T-helper 1 cell treated with Interleukin-12 subunit alpha and Interleukin-12 subunit beta and Interleukin-4 antibody, amounts not matched to agents 30 ng/mL and 1 ng/mL, for 36 hours (primary cell): Measurements from ENCODE around the gene CDC40. TPM values are rescaled to one million over a fixed set of nuclear protein-coding genes. Genes with fewer than 3 reads are reported as not detected.

Experiments
- intact Hi-C: fragments of 100-400 bp; cut with micrococcal nuclease; formaldehyde crosslinking; loops from one replicate; pipeline ENCODE4 v1.15.1; 2024
- total RNA-seq: library from RNA; stranded (reverse); gene quantifications from 2 replicates; pipeline ENCODE4 v1.2.3, GENCODE V29; 2022

The CDC40 gene
- total RNA-seq: 25.9 and 33.4 TPM in 2 replicates

DNA sequence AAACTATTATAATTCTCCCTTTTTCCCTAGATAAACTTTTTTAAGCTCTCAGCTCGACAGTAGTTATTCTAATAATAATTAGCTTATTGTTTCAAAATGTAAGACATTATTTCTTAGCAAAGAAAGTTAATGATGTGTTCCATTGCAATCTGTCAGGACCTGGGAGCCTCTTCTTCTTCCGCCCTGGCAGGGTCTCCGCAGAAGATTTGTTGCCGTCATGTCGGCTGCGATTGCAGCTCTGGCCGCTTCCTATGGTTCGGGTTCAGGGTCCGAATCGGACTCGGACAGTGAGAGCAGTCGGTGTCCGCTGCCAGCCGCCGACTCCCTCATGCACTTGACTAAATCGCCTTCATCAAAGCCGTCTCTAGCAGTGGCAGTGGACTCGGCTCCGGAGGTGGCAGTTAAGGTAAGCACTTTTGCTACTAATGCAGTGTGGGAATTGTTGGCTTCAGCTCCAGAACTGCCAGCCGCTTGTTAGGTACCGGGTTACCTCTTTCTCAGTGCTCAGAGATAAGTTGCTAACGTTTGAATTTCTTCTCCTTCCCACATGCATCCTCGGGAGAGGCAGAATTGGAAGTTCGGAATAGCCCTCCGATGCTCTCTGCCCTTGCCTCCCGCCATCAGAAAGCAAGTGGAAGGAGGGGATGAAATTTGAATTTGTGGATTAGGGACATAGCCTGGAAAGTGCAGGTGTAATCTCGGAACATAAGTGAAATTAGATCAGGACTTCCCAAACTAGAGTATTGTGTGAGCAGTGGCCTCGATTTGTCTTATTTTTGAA lies at the start of gene CDC40:
CDC40 (plus strand) TSS at position 200 of the 781 bp plus-strand sequence; CDS start at position 218, 18 bp downstream.
- intact Hi-C loops: loop anchor here (1.0 to 5.0 kb wide), 20 partner anchors 54 to 1907 kb away; partner anchors contain the start of genes AFG1L, AK9, AMD1 and CDK19

GRCh38 chr6:110137924-110138887 lies 42.0 kb upstream of the CDC40 start:
- intact Hi-C loops: no loop called here

DNA sequence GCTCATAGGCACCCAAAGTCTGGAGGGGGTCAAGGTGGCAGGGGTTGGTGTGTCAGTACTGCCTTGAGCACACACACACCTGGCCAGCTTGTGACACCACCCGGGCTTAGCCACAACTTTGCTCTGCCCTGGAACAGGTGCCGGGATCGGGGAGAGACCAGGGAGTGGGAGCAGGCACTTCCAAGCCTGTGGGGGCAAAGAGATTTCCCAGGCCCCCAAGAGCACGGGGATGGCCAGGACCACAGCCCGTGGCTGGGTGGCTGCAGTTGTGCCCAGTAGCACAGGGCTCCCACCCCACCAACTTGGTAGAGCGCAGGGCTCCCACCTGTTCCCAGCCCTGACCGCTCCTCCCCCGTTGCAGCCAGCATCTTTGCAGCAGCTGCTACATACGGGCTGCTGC lies 41.2 kb upstream of the CDC40 start:
- intact Hi-C loops: no loop called here

GRCh38 chr6:110140650-110141049 lies 39.6 kb upstream of the CDC40 start:
- intact Hi-C loops: no loop called here

GRCh38 chr6:110147870-110148269 lies 32.4 kb upstream of the CDC40 start:
- intact Hi-C loops: no loop called here

GRCh38 chr6:110158479-110158878 lies 21.7 kb upstream of the CDC40 start:
- intact Hi-C loops: no loop called here

GRCh38 chr6:110170081-110170480 lies 10.1 kb upstream of the CDC40 start:
- intact Hi-C loops: no loop called here

- intact Hi-C loops: no loop called here
Measured at GRCh38 chr6:110173506-110174132, 6.6 kb upstream of the CDC40 start.

- intact Hi-C loops: loop anchor here (1.0 to 2.0 kb wide), 2 partner anchors 118 to 212 kb away; no protein-coding TSS in a partner anchor
Measured at GRCh38 chr6:110178626-110179405, 1.4 kb upstream of the CDC40 start.

DNA sequence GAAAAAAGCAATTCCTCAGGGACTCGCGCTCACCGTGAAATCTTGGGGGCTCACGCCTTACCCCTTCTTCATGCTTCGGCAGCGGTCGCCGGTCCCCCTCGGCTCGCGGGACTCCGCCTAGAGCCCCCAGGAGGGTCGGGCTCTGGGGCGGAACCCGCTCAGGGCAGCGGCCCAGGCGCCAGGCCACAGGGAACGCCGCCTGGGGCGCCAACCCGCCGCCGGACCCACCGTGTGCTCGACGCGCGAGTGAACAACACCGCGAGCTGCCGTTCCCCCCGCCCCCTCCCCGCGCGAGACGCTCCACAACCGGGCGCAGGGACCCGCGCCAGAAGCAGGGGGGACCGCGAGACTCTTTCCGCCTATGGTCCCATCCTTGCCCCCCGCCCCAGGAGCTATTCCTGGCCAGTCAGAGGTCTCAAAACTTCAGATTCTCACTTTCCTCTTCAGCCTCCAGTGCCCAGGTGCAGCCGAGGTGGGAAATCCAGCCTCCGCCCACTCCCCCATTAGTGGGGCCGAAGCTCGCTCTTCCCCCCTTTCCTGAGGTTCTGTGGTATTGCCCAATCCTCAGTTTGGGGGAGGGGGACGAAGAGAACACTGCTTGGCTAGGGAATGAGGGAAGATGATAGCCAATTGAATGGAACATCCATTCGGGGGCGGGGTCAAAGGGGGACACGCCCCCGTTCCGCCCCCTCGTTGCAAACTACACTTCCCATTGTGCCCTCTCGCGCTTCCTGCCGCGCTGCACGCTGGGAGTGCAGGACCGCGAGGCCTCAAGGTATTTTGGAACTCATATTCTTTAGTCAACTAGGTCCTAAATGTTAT lies 610 bp upstream of the CDC40 start, which contains the start of gene WASF1:
WASF1 (minus strand) TSS at position 265 of the 822 bp plus-strand sequence. CDS start 52,069 bp downstream, outside the sequence.
- intact Hi-C loops: loop anchor here (1.0 to 5.0 kb wide), 21 partner anchors 55 to 1908 kb away; partner anchors contain the start of genes AFG1L, AK9, AMD1 and CDK19

- intact Hi-C loops: loop anchor here (2.0 to 5.0 kb wide), 8 partner anchors 474 to 1906 kb away; partner anchors contain the start of genes FAM229B, SLC16A10, TUBE1 and ZBTB24
Measured at GRCh38 chr6:110181131-110182030, 1.2 kb downstream of the CDC40 start.

GRCh38 chr6:110183292-110183885 lies 3.2 kb downstream of the CDC40 start:
- intact Hi-C loops: loop anchor here (5.0 kb wide), 6 partner anchors 476 to 1904 kb away; partner anchors contain the start of genes FAM229B, SLC16A10 and TUBE1

GRCh38 chr6:110185879-110186278 lies 5.7 kb downstream of the CDC40 start:
- intact Hi-C loops: no loop called here

DNA sequence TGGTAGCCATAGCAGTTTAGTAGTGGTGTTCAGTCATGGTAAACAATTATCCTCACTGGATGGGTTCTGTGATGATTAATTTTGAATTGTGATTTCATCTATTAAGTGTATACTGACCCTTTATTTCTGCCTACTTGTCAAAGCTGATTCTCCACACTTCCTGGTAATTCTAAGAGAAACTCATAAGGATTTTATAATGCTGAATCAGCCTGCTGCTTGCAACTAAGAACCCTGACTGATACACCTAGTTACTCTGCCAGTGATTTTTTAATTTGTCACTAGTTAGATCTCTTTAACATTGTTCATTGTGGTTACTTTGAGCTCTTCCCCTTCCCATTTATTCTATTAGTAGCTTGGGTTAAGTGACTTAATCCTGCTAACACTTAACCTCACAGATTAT lies 8.6 kb downstream of the CDC40 start:
- intact Hi-C loops: no loop called here

DNA sequence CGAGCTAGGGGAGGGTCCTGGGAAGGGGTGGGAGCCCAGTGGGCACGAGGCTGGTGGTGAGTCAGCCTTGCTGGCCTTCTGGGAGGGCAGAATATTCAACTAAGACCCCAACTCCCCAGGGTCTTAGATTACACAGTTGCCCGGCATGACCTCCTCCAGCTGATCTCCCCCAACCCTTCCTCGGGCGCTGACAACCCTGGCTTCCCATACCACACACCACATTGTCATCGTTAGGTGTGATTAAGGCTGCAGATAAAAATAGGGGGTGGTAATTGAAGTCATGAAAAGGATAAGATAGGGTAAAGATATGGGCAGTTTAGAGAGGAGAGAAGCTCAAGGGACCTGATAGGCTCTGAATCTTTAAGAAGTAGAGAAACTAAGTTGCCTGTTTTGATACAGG lies 10.5 kb downstream of the CDC40 start:
- intact Hi-C loops: no loop called here

- intact Hi-C loops: no loop called here
Measured at GRCh38 chr6:110191477-110191876, 11.2 kb downstream of the CDC40 start.

- intact Hi-C loops: loop anchor here (2.0 kb wide), 1 partner anchor 33 kb away; no protein-coding TSS in a partner anchor
Measured at GRCh38 chr6:110195639-110196038, 15.4 kb downstream of the CDC40 start.

- intact Hi-C loops: loop anchor here (2.0 kb wide), 1 partner anchor 32 kb away; no protein-coding TSS in a partner anchor
Measured at GRCh38 chr6:110196874-110197273, 16.6 kb downstream of the CDC40 start.
